ENCODE data around the gene SLC2A8.
A peak's percentile ranks its signal among the peaks of the same experiment; 100 is the strongest.

SLC2A8 gene

DNA sequence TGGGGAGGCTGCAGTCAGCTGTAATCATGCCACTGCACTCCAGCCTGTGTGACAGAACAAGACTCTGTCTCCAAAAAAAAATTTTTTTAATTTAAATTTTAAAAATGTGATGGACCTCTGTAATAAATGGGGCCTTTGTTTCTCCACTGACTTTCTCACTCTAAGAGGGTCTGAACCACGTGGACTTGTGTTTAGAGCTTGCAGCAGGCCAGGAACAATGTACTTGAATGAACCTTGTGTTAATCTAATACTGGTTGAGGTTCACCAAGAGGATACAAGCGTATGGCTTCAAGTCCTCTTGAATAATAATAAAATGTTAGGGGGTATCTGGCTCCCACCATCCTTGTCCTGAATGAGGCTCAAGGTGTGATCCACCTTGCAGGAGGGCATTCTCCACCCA is 14.4 kb upstream of the SLC2A8 start:
- DNase-seq = no peak

DNA sequence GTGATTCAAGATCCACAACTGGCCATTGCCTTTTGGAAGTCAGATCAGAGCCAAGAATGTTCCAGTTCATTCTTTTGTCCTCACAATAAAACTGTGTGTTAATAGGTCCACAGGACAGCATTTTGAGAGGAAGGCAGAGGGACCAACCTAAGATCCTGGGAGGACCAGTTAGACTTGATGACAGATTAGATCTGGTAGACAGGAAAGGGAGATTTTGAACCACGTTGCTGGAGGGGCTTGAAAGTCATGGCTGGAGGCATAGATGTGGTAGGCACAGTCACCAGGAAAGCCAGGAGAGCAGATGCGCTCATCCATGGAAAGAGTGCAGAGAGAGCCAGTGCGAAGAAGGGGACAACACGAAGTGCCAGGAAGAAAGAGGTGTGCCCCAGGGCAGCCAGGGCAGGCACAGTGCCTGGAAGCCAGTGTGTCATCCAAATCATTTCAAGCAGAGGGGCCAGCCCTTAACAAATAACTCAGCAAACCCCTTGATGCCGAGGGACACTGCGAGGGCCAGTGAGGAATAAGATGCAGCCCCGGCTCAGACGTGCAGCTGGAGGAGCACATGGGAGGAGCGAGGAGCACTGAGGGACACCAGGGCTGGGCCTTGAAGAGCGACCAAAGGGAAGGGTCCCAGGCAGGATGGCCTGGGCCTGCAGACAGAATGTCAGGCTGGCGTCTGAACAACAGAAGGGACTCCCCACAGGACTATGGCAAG is 12.8 kb upstream of the SLC2A8 start:
- DNase-seq = no peak

DNA sequence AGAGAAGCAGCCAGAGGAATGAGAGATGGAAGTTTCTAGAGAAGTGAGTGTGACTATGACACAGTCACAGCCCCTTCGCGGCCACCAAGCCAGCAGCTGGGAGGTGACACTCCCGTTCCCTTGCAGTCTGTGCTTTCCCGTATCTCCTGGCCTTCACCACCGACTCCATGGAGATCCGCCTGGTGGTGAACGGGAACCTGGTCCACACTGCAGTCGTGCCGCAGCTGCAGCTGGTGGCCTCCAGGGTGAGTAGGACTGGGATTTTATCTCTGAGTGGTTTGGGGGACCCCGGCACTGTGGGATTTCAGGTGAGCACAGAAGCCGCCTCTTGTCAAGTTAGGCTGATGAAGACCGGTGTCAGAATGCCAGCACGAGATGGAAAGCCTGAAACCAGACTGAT is 12.1 kb upstream of the SLC2A8 start:
- no peak for DNase-seq

DNA sequence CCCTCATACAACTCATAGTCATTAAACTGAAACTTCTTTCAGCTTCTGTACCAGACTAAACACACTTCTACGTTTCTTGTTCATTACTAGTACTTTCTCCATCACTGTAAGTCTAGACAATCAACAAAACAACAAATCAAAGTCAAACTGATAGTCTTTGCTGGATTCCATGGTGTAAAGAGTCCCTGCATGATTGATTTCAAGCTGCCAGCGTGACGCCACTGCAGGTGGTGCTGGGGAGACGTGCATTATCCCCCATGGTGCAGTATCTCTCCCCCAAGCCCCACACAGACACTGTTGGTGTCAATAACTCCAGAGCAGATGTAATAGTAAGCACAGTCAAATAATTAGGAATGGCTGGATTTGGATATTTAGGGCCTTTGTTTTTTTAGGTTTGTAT is 10.7 kb upstream of the SLC2A8 start:
- DNase-seq = no peak

DNA sequence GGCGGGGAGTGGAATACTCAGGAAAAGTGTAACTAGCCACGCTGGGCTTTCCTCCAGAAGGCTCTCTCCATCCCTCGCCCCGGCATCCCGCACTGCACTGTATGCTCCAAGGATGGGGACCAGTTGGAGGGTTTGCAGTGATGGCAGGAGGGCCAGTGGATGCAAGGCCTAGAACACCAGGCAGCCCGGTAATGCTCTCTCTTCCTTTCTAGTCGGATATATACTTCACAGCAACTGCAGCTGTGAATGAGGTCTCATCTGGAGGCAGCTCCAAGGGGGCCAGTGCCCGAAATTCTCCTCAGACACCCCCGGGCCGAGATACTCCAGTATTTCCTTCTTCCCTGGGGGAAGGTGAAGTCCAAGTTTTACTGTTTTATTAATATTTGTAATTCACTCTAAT is 10.0 kb upstream of the SLC2A8 start:
- no peak for DNase-seq

- peak; percentile 97 for DNase-seq
Observed at GRCh38 chr9:127388037-127388855, 8.7 kb upstream of the SLC2A8 start.

GRCh38 chr9:127388856-127389238 is 8.1 kb upstream of the SLC2A8 start:
- DNase-seq = no peak

DNA sequence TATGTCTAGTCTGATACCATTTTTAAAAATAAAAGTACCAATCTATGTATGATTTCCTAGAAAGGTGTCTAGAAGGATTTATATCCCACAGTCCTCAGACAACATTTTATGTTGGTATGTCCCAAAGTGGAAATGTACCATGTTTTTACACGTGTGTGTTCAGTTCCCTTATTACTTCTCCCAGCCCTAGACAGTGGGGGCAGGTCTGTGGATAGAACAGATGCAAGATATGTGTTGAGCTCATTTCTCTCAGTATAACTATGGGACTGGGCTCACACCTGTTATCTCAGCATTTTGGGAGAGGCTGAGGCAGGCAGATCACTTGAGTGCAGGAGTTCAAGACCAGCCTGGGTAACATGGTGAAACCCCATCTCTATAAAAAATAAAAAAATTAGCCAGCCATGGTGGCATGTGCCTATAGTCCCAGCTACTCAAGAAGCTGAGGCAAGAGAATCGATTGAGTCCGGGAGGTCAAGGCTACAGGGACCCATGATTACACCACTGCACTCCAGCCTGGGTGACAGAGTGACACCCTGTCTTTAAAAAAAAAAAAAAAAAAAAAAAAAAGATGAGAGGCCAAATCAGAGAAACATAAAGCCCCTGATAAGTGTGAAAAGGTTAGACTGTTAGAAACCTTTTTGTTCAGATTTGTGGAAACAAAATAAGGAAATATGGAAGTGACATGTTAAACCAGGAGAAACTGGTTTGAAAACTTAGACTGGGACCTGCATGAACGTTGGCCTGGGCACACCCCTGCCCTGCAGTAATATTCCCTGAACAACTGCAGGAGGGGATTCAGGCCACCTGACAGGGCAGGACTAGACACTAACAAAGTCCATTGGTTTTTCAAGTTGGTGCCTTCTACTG is 7.4 kb upstream of the SLC2A8 start:
- DNase-seq = no peak

DNA sequence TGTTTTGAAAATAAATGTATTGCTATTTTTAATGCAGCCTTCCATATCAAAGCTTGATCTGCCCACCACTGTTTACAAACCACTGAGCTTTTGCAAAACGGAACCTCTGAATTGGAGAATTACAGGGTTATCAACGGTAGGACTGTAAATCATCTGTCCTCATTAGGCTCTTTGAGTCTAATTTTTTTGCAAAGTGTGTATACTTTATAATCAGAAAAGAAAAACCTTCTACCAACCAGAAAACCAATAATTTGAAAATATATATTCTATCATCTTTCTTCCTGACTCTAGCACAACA is 6.8 kb upstream of the SLC2A8 start:
- no peak for DNase-seq

GRCh38 chr9:127390563-127390962 is 6.4 kb upstream of the SLC2A8 start:
- DNase-seq = no peak

GRCh38 chr9:127392166-127392565 is 4.8 kb upstream of the SLC2A8 start:
- DNase-seq = no peak

GRCh38 chr9:127392976-127393375 is 4.0 kb upstream of the SLC2A8 start:
- no peak for DNase-seq

GRCh38 chr9:127393645-127394044 is 3.3 kb upstream of the SLC2A8 start:
- peak; percentile 19 for DNase-seq

GRCh38 chr9:127395497-127396252 is 1.3 kb upstream of the SLC2A8 start:
- no peak for DNase-seq

- no peak for DNase-seq
Observed at GRCh38 chr9:127396253-127396807, 639 bp upstream of the SLC2A8 start.

GRCh38 chr9:127397646-127398274 is 791 bp downstream of the SLC2A8 start:
- DNase-seq = peak; percentile 25

- DNase-seq = no peak
Observed at GRCh38 chr9:127398275-127398647, 1.3 kb downstream of the SLC2A8 start.

GRCh38 chr9:127398715-127399400 is 1.9 kb downstream of the SLC2A8 start:
- DNase-seq = no peak

- no peak for DNase-seq
Observed at GRCh38 chr9:127399736-127400269, 2.8 kb downstream of the SLC2A8 start.

- no peak for DNase-seq
Observed at GRCh38 chr9:127402401-127403090, 5.6 kb downstream of the SLC2A8 start.
